GM10266 (cell line): ENCODE results near the gene LINGO3.

ENCODE experiments used
- DNase-seq: peaks from one replicate; pipeline ENCODE4 v3.0.0; 2012; ENCODE audit errors: extremely low spot score
- CTCF ChIP-seq: IDR thresholded peaks from 2 replicates; pipeline ENCODE4 v1.5.1; 2012; ENCODE audit warnings: mild to moderate bottlenecking, low read depth; ENCODE audit not compliant: control insufficient read depth, insufficient read depth; ENCODE audit errors: missing control alignments

The LINGO3 gene

DNA sequence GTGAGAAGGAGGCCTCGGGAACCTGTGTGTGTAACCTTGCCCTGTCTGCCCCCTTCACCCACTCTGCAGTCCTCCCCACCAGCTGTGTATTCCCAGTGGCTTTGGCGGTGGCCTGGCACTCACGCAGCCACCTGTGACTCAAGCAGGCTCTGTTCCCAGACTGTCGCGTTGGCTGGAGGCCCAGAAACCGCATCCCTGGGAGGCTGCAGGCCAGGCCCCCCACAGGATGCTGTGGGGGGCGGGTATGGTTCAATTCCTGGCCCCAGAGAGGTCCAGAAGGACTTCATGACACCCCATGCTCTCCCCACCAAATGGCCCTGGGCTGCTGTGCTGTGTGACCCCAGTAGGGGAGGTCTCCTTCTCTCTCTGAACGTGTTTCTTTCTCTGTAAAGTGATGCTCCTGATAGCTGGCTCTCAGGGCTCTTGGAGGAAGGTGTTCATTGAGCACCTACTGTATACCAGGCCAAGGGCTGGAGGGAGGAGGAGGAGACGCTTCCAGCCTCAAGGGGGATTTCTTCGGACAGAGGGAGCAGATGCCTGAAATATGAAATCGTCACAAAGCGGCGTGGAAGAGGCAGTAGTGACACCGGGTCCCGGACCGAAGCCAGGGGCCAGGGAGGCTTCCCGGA lies 1.9 kb upstream of the LINGO3 start:
- no peak for TF ChIP-seq CTCF
- no peak for DNase-seq

GRCh38 chr19:2307518-2308012 lies 389 bp downstream of the LINGO3 start:
- no peak for DNase-seq
- no peak for TF ChIP-seq CTCF

GRCh38 chr19:2306971-2307370 lies 983 bp downstream of the LINGO3 start:
- DNase-seq = no peak
- TF ChIP-seq CTCF = no peak

GRCh38 chr19:2306281-2306806 lies 1.6 kb downstream of the LINGO3 start:
- no peak for DNase-seq
- no peak for TF ChIP-seq CTCF

GRCh38 chr19:2305452-2306280 lies 2.3 kb downstream of the LINGO3 start:
- no peak for DNase-seq
- TF ChIP-seq CTCF = no peak

DNA sequence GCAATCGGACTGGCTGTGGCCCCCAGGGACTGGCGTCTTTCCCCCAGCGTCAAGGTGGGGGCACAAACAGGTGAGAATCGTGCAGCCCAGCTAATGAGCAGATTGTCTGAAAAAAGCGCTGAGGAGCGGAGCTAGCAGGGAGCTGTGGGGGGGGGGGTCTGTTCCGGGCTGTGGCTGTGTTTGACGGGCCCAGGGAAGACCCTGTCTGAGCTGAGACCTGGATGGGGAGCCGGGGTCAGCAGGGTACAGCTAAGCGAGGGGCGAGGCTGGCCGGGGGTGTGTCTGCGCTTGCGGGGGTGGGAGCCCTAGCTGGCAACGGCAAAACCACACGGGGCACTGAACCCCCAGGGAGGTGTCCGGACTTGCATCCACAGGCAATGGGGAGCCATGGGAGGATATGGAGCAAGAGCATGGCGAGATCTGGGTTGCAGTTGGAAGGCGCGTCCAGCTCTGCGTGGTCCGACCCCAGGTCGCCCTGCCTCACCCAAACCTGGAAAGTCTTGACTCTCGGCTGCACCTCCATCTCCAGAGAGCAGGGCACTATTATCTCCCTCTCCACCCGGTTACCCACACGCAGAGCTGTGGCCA lies 4.6 kb downstream of the LINGO3 start:
- no peak for DNase-seq
- no peak for TF ChIP-seq CTCF
